ENCODE results near the gene ANXA2R.
"Not testable (repeated sequence)": the region's sequence is repeated elsewhere in the genome, so short reads cannot be mapped to it uniquely, and the experiment has no call there.

Gene ANXA2R

DNA sequence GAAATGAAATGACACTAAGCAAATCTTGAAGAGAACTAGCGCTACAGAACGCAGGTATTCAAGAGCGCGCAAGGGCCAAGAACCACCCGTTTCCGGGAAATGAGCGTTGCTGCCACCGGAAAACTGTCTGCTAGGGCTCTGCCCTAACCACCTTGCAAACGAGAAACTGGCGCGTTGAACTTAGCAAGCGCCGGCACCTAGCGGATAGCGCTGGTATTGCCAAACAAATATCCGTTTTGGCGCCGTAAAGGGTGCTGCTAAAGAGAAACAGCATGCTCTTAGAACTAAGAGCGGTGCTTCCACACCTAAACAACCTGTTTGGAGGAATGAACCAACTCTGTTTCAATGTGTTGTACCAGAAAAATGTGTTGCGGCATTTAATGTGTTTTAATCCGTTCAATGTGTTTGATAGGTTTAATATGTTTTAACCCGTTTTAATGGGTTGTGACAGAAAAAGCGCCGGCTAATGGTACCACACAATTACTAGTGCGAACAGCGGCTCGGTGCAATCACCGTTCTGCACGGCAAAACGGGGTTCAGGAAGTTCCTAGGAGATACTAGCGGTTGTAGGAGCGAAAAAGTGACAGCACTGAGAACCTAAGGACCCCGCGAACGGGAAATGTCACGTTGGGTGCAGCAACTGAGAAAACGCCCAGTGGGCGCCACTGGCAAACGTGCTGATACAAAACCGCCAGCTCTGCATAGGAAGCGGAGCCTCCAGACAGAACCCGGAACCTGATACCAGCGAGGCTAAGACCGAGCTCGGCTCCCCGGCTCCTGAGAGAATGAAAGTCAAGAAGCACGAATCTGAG is at the start of gene ANXA2R:
Gene ANXA2R (minus strand): TSS at position 33 of the 812 bp plus-strand sequence. CDS start 273 bp downstream, outside the sequence.
- peak; percentile 88 for DNase-seq

GRCh38 chr5:43086118-43086908 is 46.2 kb upstream of the ANXA2R start:
- DNase-seq, result not testable (repeated sequence)

DNA sequence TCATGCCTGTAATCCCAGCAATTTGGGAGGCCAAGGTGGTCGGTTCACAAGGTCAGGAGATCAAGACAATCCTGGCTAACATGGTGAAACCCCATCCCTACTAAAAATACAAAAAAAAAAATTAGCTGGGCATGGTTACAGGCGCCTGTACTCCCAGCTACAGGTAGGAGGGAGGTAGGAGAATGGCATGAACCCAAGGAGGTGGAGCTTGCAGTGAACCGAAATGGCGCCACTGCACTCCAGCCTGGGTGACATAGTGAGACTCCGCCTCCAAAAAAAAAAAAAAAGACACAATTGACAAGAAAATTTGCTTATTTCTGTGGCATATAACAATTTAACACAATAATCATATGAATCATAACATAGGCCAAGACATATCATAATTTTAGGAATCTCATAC is 45.3 kb upstream of the ANXA2R start:
- no peak for DNase-seq

DNA sequence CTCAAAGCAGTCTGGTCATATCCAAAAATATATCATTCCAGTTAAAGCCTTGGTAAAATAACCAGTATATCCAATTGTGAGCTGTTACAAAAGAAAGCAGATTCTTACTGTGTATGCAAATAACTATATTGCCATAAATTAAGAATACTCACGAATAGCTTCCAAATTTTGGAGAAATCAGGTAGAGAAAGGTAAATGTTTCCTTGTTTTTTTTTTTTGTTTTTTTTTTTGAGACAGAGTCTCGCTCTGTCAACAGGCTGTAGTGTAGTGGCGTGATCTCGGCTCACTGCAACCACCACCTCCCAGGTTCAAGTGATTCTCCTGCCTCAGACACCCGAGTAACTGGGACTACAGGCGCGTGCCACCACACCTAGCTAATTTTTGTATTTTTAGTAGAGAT is 44.3 kb upstream of the ANXA2R start:
- DNase-seq, result not testable (repeated sequence)

- DNase-seq, result not testable (repeated sequence)
Observed at GRCh38 chr5:43081345-43081744, 41.2 kb upstream of the ANXA2R start.

GRCh38 chr5:43078956-43079355 is 38.8 kb upstream of the ANXA2R start:
- DNase-seq, result no peak

DNA sequence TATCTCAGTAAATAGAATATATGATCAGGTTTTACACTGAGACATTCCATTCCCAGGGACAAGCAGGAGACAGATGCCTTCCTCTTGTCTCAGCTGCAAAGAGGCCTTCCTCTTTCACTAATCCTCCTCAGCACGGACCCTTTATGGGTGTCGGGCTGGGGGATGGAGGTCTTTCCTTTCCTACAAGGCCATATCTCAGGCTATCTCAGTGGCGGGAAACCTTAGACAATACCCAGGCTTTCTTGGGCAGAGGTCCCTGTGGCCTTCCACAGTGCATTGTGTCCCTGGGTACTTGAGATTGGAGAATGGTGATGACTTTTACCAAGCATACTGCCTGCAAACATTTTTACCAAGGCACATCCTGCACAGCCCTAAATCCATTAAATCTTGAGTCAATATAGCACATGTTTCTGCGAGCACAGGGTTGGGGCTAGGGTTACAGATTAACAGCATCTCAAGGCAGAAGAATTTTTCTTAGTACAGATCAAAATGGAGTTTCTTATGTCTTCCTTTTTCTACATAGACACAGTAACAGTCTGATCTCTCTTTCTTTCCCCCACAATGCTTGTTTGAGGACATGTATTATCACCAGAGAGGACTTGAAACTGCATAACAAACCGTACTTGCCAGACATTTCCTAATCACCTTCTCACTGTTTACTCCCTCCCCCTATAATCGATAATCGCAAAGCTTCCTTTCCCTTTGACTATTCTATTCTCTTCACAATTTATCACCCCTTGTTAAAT is 37.5 kb upstream of the ANXA2R start:
- not testable (repeated sequence) for DNase-seq

GRCh38 chr5:43075319-43076293 is 35.5 kb upstream of the ANXA2R start:
- no peak for DNase-seq

GRCh38 chr5:43074987-43075318 is 34.8 kb upstream of the ANXA2R start:
- no peak for DNase-seq

DNA sequence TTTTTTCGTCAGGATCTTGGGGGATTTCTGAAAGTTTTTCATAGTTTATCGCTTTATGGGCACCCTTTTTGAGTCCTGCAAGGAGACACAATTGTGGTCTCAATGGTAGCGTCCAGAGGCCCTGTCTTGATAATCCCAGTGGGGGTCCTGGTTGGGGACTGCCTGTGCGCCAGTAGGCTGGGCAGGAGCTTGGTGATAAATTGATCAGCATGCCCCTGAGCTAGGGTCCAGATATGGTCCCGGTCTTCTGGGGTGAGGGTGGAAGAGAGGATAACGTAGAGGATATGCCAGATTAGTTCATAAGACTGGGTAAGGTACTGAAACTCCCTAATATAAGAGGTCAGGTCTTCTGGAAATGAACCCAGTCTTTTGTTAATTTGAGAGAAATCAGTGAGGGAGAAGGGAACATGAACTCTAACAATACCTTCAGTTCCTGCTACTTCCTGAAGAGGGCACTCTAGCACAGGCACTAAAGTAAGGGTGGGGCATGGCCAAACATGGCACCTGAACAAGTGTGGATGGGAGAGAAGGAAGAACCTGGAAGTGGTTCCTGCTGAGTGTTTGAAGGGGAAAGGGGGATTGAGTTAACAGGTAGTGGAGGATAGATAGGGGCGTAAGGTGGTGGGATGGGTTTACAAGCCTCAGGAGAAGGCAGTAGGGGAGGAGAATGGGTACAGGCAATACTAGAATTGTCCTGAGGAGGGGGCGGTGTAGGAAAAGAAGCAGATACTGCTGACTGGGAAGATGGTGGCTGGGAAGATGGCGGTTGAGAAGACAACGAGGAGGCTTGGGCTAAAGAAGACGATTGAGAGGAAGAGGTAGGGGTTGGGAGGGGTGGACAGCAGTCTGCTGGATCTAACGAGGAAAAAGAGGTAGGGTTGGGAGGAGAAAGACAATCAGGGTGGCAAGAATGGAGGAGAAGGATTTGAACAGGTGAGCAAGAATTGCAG is 33.8 kb upstream of the ANXA2R start:
- DNase-seq, result no peak

DNA sequence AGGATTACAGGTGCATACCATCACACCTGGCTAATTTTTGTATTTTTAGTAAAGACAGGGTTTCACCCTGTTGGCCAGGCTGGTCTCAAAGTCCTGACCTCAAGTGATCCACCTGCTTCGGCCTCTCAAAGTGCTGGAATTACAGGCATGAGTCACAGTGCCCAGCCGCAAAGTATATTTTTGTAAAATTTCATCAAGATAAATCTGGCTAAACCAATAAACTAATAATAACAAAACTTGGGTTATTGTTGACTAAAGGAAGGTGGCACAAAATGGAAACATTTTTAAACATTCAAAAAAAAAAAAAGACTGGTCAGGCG is 29.2 kb upstream of the ANXA2R start:
- DNase-seq, result not testable (repeated sequence)

- DNase-seq, result no peak
Observed at GRCh38 chr5:43068037-43068436, 27.9 kb upstream of the ANXA2R start.

- peak; percentile 91 for DNase-seq
Observed at GRCh38 chr5:43066799-43067741, 27.0 kb upstream of the ANXA2R start.

GRCh38 chr5:43065948-43066798 is 26.1 kb upstream of the ANXA2R start:
- peak; percentile 85 for DNase-seq

- no peak for DNase-seq
Observed at GRCh38 chr5:43065387-43065947, 25.3 kb upstream of the ANXA2R start.

DNA sequence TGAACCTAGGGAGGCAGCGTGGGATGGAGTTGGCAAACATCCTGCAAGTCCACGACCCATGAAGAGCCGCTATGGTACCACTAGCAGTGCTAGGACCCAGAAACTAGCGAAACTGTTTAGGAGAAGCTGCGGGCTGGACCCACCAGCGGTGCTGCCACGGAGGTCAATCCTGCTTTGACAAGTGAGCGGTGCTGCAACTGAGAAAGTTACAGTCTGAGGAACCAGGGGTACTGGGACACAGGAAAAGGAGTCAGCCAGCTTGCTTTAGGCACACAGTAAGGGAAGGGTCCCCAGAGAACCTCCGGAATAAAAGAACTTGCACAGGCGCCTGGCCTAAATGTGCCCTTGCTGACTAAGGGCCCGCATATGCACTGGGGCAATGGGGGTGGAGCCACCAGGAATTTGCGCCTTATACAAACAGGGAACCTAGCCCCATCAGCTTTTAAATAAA is 23.6 kb upstream of the ANXA2R start:
- no peak for DNase-seq

GRCh38 chr5:43061352-43062075 is 21.4 kb upstream of the ANXA2R start:
- DNase-seq, result no peak

DNA sequence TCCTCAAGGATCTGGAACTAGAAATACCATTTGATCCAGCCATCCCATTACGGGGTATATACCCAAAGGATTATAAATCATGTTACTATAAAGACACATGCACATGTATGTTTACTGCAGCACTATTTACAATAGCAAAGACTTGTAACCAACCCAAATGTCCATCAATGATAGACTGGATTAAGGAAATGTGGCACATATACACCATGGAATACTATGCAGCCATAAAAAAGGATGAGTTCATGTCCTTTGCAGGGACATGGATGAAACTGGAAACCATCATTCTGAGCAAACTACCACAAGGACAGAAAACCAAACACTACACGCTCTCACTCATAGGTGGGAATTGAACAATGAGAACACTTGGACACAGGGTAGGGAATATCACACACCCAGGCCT is 19.9 kb upstream of the ANXA2R start:
- not testable (repeated sequence) for DNase-seq

All from left hindlimb (tissue), 1 donor.